ENCODE results near the gene FBLN5. TPM values are rescaled to one million over a fixed set of nuclear protein-coding genes. Genes with fewer than 3 reads are reported as not detected.

The FBLN5 gene
- total RNA-seq, 4 donors from 2014 or later = 26.3 to 128 (median 44.5) TPM

DNA sequence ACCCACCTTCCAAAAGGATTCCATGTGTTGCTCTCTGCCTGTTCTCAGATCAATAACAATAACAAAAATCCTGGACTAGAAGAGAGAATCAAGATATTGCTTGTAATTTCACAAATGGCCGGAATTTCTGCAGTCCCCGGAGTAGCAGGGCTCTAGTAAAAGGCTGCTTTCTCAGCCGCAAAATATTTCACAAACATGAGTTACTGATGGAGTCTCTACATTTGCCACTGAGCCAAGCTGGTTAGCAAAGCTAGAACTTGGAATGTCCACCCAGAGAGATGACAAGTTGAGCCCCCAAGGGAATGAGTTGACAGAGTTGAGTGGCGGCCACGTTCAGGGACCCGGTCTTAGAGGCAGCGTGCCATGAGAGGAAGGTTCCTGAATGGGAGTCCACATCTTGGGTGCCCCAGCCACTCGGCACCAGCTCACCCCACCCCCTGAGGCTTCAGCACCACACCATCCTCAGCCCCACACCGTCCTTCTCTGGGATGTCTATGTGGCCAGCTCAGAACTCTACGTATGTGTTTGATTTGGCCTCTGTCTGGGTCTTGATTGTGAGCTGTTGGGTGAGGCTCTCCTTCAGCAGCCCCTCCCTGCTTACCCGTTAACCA lies 15.9 kb downstream of the FBLN5 start:
- no peak for DNase-seq (ENCODE audit: low spot score in 2 of 2)
- intact Hi-C loops (cut with DNase I; ENCODE audit: low total_unique reads) = no loop called here
- H3K4me3 ChIP-seq (ENCODE audit: low read depth, poor library complexity, severe bottlenecking) = no peak overlapping the region
- TF ChIP-seq, protein P1, sequence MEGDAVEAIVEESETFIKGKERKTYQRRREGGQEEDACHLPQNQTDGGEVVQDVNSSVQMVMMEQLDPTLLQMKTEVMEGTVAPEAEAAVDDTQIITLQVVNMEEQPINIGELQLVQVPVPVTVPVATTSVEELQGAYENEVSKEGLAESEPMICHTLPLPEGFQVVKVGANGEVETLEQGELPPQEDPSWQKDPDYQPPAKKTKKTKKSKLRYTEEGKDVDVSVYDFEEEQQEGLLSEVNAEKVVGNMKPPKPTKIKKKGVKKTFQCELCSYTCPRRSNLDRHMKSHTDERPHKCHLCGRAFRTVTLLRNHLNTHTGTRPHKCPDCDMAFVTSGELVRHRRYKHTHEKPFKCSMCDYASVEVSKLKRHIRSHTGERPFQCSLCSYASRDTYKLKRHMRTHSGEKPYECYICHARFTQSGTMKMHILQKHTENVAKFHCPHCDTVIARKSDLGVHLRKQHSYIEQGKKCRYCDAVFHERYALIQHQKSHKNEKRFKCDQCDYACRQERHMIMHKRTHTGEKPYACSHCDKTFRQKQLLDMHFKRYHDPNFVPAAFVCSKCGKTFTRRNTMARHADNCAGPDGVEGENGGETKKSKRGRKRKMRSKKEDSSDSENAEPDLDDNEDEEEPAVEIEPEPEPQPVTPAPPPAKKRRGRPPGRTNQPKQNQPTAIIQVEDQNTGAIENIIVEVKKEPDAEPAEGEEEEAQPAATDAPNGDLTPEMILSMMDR (IDR thresholded peaks at IDR 0.05) = no peak
- no peak for TF ChIP-seq POLR2A (IDR thresholded peaks at IDR 0.05)
- WGBS, 2 donors = 80 to 82% methylated on average over 11 of the region's 11 CpGs

DNA sequence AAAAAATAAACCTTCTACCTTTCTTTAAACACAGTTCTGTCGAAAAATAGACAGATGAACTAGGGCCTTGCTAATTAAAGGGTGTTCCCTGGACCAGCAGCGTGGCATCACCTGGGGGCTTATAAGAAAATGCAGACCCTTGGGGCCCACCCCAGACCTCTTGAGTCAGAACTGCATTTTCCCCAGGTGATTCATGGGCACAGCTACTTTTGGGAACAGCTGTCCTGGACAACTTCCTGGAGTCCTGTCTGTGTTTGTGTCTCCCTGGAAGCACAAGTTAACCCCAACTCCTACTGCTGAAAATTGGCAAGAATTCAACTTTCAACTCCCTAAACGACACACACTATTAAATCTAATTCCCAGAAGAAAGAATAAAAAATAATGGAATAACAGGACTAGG lies 17.8 kb downstream of the FBLN5 start:
- 62 to 64% methylated on average over 3 of the region's 3 CpGs for WGBS, 2 donors
- H3K4me3 ChIP-seq (ENCODE audit: low read depth, poor library complexity, severe bottlenecking) = no peak overlapping the region
- DNase-seq (ENCODE audit: low spot score in 2 of 2) = no peak
- intact Hi-C loops (cut with DNase I; ENCODE audit: low total_unique reads) = no loop called here
- TF ChIP-seq, protein P1 (IDR thresholded peaks at IDR 0.05) = no peak
- TF ChIP-seq POLR2A (IDR thresholded peaks at IDR 0.05) = no peak

DNA sequence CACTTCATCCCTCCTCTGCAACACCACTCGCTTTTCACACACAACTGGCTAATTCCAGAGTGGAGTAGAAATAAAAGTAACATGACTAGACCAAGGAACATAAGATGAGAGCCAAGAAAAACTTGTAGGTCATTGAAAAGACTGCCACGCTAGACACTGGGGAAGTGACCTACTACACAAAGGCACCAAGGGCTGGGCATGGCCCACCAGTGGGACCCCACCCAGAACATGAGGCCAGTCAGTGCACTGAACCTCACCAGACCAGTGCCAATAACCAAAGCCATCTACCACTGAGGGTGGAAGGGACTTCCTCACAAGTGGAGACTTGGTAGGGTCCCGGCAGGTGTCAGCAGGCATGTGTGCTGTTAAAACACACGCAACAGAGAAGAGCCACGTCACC lies 19.7 kb downstream of the FBLN5 start:
- intact Hi-C loops (cut with DNase I; ENCODE audit: low total_unique reads) = no loop called here
- H3K4me3 ChIP-seq (ENCODE audit: low read depth, poor library complexity, severe bottlenecking) = no peak overlapping the region
- no peak for DNase-seq (ENCODE audit: low spot score in 2 of 2)
- WGBS, 2 donors = 72 to 92% methylated on average over 5 of the region's 5 CpGs
- TF ChIP-seq, protein P1 (IDR thresholded peaks at IDR 0.05) = no peak
- no peak for TF ChIP-seq POLR2A (IDR thresholded peaks at IDR 0.05)

DNA sequence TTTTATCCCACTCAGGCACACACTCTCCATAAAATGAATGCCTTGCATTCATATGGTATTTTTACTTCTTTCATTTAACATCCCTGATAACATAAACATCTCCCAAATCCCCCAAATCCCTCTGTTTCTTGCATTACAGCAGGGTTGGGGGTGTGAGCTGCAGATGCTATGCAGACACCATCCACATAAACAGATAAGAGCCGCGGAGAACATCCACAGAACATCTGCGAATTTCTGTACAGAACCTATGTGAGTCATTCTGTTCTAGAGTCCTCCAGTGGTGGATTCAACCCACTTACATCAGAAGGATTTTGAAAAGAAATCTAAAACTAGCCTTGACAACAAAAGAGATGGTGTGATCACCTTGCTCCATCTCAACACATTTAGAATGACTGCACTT lies 20.3 kb downstream of the FBLN5 start:
- H3K4me3 ChIP-seq (ENCODE audit: low read depth, poor library complexity, severe bottlenecking) = no peak overlapping the region
- no peak for DNase-seq (ENCODE audit: low spot score in 2 of 2)
- intact Hi-C loops (cut with DNase I; ENCODE audit: low total_unique reads) = no loop called here
- WGBS, 2 donors = 88 to 89% methylated on average over 3 of the region's 3 CpGs
- TF ChIP-seq, protein P1 (IDR thresholded peaks at IDR 0.05) = no peak
- TF ChIP-seq POLR2A (IDR thresholded peaks at IDR 0.05) = no peak

DNA sequence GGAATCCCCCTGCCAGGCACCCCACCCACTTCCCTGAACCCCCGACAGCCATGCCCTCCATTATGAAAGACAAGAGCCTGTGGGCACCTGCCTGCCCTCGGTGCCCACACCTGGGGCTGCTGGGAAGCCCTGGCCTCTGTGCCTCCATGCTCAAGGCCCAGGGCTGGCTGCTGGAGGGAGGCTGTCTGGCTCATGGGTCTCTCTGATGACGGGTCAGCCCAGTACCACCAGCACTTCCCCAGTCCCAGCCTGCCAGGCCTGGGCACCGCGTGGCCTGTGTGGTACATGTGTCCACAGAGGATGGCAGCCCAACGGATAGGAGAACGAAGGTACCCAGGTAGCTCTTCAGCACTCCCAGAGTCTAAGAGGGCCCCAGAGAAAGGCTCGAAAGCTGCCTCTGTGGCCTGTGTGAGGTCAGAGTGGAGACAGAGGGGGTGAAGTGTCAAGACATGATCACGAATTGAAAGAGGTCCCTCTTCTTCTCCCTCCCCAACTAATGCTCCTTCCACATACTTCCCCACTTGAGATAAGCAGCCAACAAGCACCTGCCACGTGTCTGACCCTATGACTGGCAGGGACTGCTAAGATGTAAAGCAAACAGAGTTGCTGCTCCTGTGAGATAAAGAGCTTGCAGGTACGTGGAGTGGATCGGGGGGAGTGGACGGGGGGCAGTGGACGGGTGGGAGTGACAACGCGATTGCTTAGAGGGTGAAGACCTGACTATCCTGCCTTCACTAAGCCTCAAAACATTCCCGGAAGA lies 21.2 kb downstream of the FBLN5 start:
- no peak for TF ChIP-seq POLR2A (IDR thresholded peaks at IDR 0.05)
- TF ChIP-seq, protein P1 (IDR thresholded peaks at IDR 0.05) = no peak
- WGBS, 2 donors = 82 to 89% methylated on average over 17 of the region's 17 CpGs
- intact Hi-C loops (cut with DNase I; ENCODE audit: low total_unique reads) = no loop called here
- DNase-seq (ENCODE audit: low spot score in 2 of 2) = no peak
- H3K4me3 ChIP-seq (ENCODE audit: low read depth, poor library complexity, severe bottlenecking) = no peak overlapping the region
